HEK293 (cell line): ENCODE results near the gene TGDS.
A peak's percentile ranks its signal among the peaks of the same experiment; 100 is the strongest.

Experiments used
- CTCF ChIA-PET: fragments of 350-600 bp; formaldehyde crosslinking; extraction: SDS; loops from one replicate; lab custom pipeline; 2021; ENCODE audit warnings: antibody characterized with exemption; lab: Yijun Ruan, JAX
- POLR2A ChIA-PET: fragments of 300-600 bp; formaldehyde crosslinking; extraction: SDS; loops from one replicate; lab custom pipeline; 2020; ENCODE audit warnings: antibody characterized with exemption, inconsistent platforms; lab: Yijun Ruan, JAX
- H3K27ac ChIP-seq: fragments of 200-500 bp; sonication (Bioruptor generic); 2 replicates; pipeline ENCODE4 v1.5.1; 2014; ENCODE audit warnings: low read depth, low read length, control low read depth, inconsistent platforms; ENCODE audit errors: extremely low read depth
- H3K36me3 ChIP-seq, 2 experiments: fragments of 200-500 bp in 1 of 2; sonication (Bioruptor generic) in 1 of 2; 1 replicate in 1 of 2; 2 replicates in 1 of 2; pipeline ENCODE4 v1.5.1; 2014 to 2017; ENCODE audit warnings: inconsistent platforms in 2 of 2, low read length in 2 of 2; ENCODE audit not compliant: control insufficient read depth in 2 of 2, insufficient read depth in 1 of 2
- H3K4me1 ChIP-seq: fragments of 200-500 bp; sonication (Bioruptor generic); 2 replicates; pipeline ENCODE4 v1.5.1; 2014; ENCODE audit warnings: mild to moderate bottlenecking, low read length, inconsistent platforms; ENCODE audit not compliant: control insufficient read depth, insufficient read depth
- H3K4me3 ChIP-seq: 2 replicates; pipeline ENCODE4 v1.5.1; 2011; ENCODE audit warnings: low read depth, mild to moderate bottlenecking, control low read depth, low read length, moderate library complexity
- H3K9me3 ChIP-seq: fragments of 200-500 bp; sonication (Bioruptor generic); 2 replicates; pipeline ENCODE4 v1.5.1; 2014; ENCODE audit warnings: low read depth, low read length, inconsistent platforms; ENCODE audit not compliant: control insufficient read depth, insufficient read depth
- KLF16 ChIP-seq: fragments of 450-650 bp; formaldehyde crosslinking; IDR thresholded peaks from 2 replicates; pipeline ENCODE4 v1.5.1; 2017; ENCODE audit warnings: missing biosample characterization, missing genetic modification characterization
- KLF9 ChIP-seq: fragments of 450-650 bp; formaldehyde crosslinking; IDR thresholded peaks from 2 replicates; pipeline ENCODE4 v1.5.1; 2016; ENCODE audit warnings: missing biosample characterization, missing genetic modification characterization, low read depth
- SP2 ChIP-seq: fragments of 450-650 bp; formaldehyde crosslinking; IDR thresholded peaks from 2 replicates; pipeline ENCODE4 v1.5.1; 2016; ENCODE audit warnings: missing biosample characterization, missing genetic modification characterization
- WT1 ChIP-seq: fragments of 450-650 bp; formaldehyde crosslinking; IDR thresholded peaks from 2 replicates; pipeline ENCODE4 v1.5.1; 2016; ENCODE audit warnings: missing biosample characterization, missing genetic modification characterization
- ZBTB1 ChIP-seq: fragments of 450-650 bp; formaldehyde crosslinking; IDR thresholded peaks from 2 replicates; pipeline ENCODE4 v1.5.1; 2016; ENCODE audit warnings: missing biosample characterization, missing genetic modification characterization
- ZIC2 ChIP-seq: fragments of 450-650 bp; formaldehyde crosslinking; IDR thresholded peaks from 2 replicates; pipeline ENCODE4 v1.5.1; 2016; ENCODE audit warnings: missing biosample characterization, missing genetic modification characterization
- ZNF2 ChIP-seq: fragments of 450-650 bp; formaldehyde crosslinking; IDR thresholded peaks from 2 replicates; pipeline ENCODE4 v1.5.1; 2016; ENCODE audit warnings: missing biosample characterization, missing genetic modification characterization
- ZNF302 ChIP-seq: fragments of 450-650 bp; formaldehyde crosslinking; IDR thresholded peaks from 2 replicates; pipeline ENCODE4 v1.5.1; 2016; ENCODE audit warnings: missing biosample characterization, missing genetic modification characterization, low read depth
- ZNF394 ChIP-seq: fragments of 450-650 bp; formaldehyde crosslinking; IDR thresholded peaks from 2 replicates; pipeline ENCODE4 v1.5.1; 2016; ENCODE audit warnings: missing biosample characterization, missing genetic modification characterization, mild to moderate bottlenecking, moderate library complexity, borderline replicate concordance
- ZNF404 ChIP-seq: fragments of 450-650 bp; formaldehyde crosslinking; IDR thresholded peaks from 2 replicates; pipeline ENCODE4 v1.5.1; 2017; ENCODE audit warnings: missing biosample characterization, missing genetic modification characterization
- ZNF416 ChIP-seq: fragments of 450-650 bp; formaldehyde crosslinking; IDR thresholded peaks from 2 replicates; pipeline ENCODE4 v1.5.1; 2016; ENCODE audit warnings: missing biosample characterization, missing genetic modification characterization
- ZNF571 ChIP-seq: fragments of 450-650 bp; formaldehyde crosslinking; IDR thresholded peaks from 2 replicates; pipeline ENCODE4 v1.5.0; 2017; ENCODE audit warnings: missing biosample characterization, missing genetic modification characterization
- ZNF677 ChIP-seq: fragments of 450-650 bp; IDR thresholded peaks from 2 replicates; pipeline ENCODE4 v1.5.0; 2018; ENCODE audit warnings: missing biosample characterization, mild to moderate bottlenecking, missing genetic modification characterization, moderate library complexity
- ZNF785 ChIP-seq: fragments of 450-650 bp; formaldehyde crosslinking; IDR thresholded peaks from 2 replicates; pipeline ENCODE4 v1.5.1; 2016; ENCODE audit warnings: missing biosample characterization, missing genetic modification characterization
- TF ChIP-seq, protein P1 (sequence below): fragments of 450-650 bp; formaldehyde crosslinking; IDR thresholded peaks from 2 replicates; pipeline ENCODE4 v1.5.1; 2016; ENCODE audit warnings: missing biosample characterization, missing genetic modification characterization
- TF ChIP-seq, protein P2 (sequence below): fragments of 450-650 bp; formaldehyde crosslinking; IDR thresholded peaks from 2 replicates; pipeline ENCODE4 v1.5.1; 2017; ENCODE audit warnings: missing biosample characterization, mild to moderate bottlenecking, missing genetic modification characterization, moderate library complexity
- TF ChIP-seq, protein P3 (sequence below): fragments of 450-650 bp; formaldehyde crosslinking; IDR thresholded peaks from 2 replicates; pipeline ENCODE4 v1.5.1; 2016; ENCODE audit warnings: missing biosample characterization, missing genetic modification characterization
- TF ChIP-seq, protein P4 (sequence below): fragments of 450-650 bp; formaldehyde crosslinking; IDR thresholded peaks from 2 replicates; pipeline ENCODE4 v1.5.1; 2016; ENCODE audit warnings: missing biosample characterization, missing genetic modification characterization
- TF ChIP-seq, protein P5 (sequence below): fragments of 450-650 bp; formaldehyde crosslinking; IDR thresholded peaks from 2 replicates; pipeline ENCODE4 v1.5.1; 2016; ENCODE audit warnings: missing biosample characterization, missing genetic modification characterization
- TF ChIP-seq, protein P6 (sequence below): fragments of 450-650 bp; formaldehyde crosslinking; IDR thresholded peaks from 2 replicates; pipeline ENCODE4 v1.5.1; 2017; ENCODE audit warnings: missing biosample characterization, missing genetic modification characterization
- TF ChIP-seq, protein P7 (sequence below): fragments of 450-650 bp; IDR thresholded peaks from 2 replicates; pipeline ENCODE4 v1.5.1; 2018; ENCODE audit warnings: missing biosample characterization, mild to moderate bottlenecking, missing genetic modification characterization

The TGDS gene

DNA sequence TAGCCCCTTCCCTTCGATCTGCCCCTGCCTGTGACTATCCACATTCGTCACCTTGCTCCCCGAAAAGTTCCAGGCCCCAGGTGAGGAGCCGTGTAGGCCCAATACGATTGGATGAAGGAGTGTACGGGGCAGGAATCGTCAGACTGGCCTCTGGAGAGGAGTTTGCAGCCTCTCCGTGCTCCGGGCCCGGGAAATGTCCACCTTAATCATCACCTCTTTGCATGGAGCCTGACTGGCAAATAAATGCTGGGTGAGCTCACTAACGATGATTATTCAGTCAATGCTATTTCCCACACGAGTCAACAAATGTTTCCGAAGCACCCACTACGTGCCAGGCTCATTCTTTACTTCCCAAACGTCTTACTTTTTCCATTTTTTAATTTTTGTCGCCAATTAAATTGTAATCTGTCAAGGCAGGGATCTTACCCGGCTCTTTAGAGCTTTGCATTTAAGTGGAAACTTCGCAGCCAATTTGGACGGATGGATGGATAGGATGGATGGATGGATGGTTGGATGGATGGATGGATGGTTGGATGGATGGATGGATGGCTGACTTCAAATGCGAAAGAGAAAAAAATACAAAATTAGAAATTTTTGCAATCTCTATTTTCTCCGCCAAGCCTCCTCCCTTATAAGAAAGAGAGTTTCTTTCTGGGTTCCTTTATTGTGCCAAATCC is 45.8 kb downstream of the TGDS start (continued):
- TF ChIP-seq, protein P1, sequence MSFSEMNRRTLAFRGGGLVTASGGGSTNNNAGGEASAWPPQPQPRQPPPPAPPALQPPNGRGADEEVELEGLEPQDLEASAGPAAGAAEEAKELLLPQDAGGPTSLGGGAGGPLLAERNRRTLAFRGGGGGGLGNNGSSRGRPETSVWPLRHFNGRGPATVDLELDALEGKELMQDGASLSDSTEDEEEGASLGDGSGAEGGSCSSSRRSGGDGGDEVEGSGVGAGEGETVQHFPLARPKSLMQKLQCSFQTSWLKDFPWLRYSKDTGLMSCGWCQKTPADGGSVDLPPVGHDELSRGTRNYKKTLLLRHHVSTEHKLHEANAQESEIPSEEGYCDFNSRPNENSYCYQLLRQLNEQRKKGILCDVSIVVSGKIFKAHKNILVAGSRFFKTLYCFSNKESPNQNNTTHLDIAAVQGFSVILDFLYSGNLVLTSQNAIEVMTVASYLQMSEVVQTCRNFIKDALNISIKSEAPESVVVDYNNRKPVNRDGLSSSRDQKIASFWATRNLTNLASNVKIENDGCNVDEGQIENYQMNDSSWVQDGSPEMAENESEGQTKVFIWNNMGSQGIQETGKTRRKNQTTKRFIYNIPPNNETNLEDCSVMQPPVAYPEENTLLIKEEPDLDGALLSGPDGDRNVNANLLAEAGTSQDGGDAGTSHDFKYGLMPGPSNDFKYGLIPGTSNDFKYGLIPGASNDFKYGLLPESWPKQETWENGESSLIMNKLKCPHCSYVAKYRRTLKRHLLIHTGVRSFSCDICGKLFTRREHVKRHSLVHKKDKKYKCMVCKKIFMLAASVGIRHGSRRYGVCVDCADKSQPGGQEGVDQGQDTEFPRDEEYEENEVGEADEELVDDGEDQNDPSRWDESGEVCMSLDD (tag by site-specific recombination) = no peak
- TF ChIP-seq ZNF785 (no peak), ZNF2 (tag by site-specific recombination) (0 out of 2 replicates have a peak, but pooled peaks have one; percentile 21), KLF16 (tag by site-specific recombination) (no peak), SP2 (tag by site-specific recombination) (peak; percentile 28; the same call in 1 of the 2 replicates)

DNA sequence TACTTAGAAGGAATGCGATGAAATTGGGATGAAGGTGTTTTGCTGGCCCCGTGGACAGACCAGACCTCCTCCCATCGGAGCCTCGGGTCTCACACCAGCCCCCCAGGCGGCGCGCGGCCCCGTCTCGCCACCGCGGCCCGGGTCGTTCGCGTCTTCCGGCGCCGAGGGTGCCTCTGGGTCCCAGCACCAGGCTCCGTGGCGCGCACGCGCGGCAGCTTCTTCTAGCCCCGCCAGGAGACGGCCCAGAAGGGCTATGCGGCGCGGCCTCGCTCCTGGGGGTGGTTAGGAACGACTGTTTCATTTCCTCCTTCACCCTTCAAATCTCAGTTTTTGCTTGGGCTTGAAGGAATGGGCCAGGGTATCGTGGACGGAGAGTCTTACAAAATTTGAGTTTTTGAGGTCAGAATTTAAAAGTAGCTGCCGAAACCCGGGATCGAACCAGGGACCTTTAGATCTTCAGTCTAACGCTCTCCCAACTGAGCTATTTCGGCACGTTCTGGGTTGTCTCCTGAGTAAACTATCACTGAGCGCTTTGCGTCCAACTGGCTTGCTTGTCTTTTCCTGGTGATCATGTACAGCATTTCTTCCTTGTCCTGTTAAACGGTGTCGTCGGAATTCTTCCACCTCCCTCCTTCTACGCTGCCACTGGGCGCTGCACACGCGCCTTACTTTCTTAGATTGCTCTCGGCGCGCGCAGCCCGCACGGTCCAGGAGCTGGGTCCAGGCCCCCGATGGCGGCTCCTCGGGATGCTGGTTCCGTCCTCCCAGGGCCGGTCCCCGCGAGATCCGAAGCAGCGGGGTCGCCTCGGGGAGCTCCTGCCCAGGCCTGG is 46.5 kb downstream of the TGDS start:
- Histone ChIP-seq H3K4me3 (peak overlapping the region; percentile 70), H3K36me3 (no peaks in the 10 kb centered on the region), H3K9me3 (no peaks in the 10 kb centered on the region), H3K4me1 (no peaks in the 10 kb centered on the region), H3K27ac (peak overlapping the region; percentile 91)
- CTCF ChIA-PET = interaction anchor here (0.9 to 1.9 kb wide), 5 partner anchors 15 to 116 kb away, joined by 3 to 8 read pairs (median 4); no protein-coding TSS in a partner anchor
- POLR2A ChIA-PET = interaction anchor here (1.1 to 2.8 kb wide), 3 partner anchors 13 to 53 kb away, joined by 4 to 28 read pairs (median 11); partner anchors contain the start of genes GPR180 and TGDS
- no peak for TF ChIP-seq ZNF302 (tag by site-specific recombination)
- no peak for TF ChIP-seq WT1
- TF ChIP-seq, protein P2, sequence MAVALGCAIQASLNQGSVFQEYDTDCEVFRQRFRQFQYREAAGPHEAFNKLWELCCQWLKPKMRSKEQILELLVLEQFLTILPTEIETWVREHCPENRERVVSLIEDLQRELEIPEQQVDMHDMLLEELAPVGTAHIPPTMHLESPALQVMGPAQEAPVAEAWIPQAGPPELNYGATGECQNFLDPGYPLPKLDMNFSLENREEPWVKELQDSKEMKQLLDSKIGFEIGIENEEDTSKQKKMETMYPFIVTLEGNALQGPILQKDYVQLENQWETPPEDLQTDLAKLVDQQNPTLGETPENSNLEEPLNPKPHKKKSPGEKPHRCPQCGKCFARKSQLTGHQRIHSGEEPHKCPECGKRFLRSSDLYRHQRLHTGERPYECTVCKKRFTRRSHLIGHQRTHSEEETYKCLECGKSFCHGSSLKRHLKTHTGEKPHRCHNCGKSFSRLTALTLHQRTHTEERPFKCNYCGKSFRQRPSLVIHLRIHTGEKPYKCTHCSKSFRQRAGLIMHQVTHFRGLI (tag by site-specific recombination) = no peak; the same call in 1 of the 2 replicates
- TF ChIP-seq ZBTB1 = no peak
- peak; percentile 21; the same call in 1 of the 2 replicates for TF ChIP-seq ZIC2
- TF ChIP-seq, protein P3, sequence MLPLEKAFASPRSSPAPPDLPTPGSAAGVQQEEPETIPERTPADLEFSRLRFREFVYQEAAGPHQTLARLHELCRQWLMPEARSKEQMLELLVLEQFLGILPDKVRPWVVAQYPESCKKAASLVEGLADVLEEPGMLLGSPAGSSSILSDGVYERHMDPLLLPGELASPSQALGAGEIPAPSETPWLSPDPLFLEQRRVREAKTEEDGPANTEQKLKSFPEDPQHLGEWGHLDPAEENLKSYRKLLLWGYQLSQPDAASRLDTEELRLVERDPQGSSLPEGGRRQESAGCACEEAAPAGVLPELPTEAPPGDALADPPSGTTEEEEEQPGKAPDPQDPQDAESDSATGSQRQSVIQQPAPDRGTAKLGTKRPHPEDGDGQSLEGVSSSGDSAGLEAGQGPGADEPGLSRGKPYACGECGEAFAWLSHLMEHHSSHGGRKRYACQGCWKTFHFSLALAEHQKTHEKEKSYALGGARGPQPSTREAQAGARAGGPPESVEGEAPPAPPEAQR (tag by site-specific recombination) = no peak
- TF ChIP-seq ZNF416 (tag by site-specific recombination) = no peak
- TF ChIP-seq ZNF571 (tag by site-specific recombination) = no peak
- no peak for TF ChIP-seq ZNF404 (tag by site-specific recombination)
- TF ChIP-seq, protein P4, sequence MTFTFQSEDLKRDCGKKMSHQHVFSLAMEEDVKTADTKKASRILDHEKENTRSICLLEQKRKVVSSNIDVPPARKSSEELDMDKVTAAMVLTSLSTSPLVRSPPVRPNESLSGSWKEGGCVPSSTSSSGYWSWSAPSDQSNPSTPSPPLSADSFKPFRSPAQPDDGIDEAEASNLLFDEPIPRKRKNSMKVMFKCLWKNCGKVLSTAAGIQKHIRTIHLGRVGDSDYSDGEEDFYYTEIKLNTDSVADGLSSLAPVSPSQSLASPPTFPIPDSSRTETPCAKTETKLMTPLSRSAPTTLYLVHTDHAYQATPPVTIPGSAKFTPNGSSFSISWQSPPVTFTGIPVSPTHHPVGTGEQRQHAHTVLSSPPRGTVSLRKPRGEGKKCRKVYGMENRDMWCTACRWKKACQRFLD = no peak
- TF ChIP-seq, protein P5, sequence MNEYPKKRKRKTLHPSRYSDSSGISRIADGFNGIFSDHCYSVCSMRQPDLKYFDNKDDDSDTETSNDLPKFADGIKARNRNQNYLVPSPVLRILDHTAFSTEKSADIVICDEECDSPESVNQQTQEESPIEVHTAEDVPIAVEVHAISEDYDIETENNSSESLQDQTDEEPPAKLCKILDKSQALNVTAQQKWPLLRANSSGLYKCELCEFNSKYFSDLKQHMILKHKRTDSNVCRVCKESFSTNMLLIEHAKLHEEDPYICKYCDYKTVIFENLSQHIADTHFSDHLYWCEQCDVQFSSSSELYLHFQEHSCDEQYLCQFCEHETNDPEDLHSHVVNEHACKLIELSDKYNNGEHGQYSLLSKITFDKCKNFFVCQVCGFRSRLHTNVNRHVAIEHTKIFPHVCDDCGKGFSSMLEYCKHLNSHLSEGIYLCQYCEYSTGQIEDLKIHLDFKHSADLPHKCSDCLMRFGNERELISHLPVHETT (tag by site-specific recombination) = peak; percentile 74; the same call in 1 of the 2 replicates
- TF ChIP-seq, protein P6, sequence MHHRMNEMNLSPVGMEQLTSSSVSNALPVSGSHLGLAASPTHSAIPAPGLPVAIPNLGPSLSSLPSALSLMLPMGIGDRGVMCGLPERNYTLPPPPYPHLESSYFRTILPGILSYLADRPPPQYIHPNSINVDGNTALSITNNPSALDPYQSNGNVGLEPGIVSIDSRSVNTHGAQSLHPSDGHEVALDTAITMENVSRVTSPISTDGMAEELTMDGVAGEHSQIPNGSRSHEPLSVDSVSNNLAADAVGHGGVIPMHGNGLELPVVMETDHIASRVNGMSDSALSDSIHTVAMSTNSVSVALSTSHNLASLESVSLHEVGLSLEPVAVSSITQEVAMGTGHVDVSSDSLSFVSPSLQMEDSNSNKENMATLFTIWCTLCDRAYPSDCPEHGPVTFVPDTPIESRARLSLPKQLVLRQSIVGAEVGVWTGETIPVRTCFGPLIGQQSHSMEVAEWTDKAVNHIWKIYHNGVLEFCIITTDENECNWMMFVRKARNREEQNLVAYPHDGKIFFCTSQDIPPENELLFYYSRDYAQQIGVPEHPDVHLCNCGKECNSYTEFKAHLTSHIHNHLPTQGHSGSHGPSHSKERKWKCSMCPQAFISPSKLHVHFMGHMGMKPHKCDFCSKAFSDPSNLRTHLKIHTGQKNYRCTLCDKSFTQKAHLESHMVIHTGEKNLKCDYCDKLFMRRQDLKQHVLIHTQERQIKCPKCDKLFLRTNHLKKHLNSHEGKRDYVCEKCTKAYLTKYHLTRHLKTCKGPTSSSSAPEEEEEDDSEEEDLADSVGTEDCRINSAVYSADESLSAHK (tag by site-specific recombination) = peak; percentile 99
- TF ChIP-seq ZNF677 = no peak
- peak; percentile 25; the same call in 1 of the 2 replicates for TF ChIP-seq KLF9 (tag by site-specific recombination)
- peak; percentile 71; the same call in 1 of the 2 replicates for TF ChIP-seq ZNF394
- TF ChIP-seq, protein P7, sequence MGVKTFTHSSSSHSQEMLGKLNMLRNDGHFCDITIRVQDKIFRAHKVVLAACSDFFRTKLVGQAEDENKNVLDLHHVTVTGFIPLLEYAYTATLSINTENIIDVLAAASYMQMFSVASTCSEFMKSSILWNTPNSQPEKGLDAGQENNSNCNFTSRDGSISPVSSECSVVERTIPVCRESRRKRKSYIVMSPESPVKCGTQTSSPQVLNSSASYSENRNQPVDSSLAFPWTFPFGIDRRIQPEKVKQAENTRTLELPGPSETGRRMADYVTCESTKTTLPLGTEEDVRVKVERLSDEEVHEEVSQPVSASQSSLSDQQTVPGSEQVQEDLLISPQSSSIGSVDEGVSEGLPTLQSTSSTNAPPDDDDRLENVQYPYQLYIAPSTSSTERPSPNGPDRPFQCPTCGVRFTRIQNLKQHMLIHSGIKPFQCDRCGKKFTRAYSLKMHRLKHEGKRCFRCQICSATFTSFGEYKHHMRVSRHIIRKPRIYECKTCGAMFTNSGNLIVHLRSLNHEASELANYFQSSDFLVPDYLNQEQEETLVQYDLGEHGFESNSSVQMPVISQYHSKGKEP (tag by site-specific recombination) = 0 out of 2 replicates have a peak, but pooled peaks have one; percentile 51
